Hematopoietic multipotent progenitor cell treated with erythropoietin and hydrocortisone succinate and interleukin-3 and kit ligand, for 4 days (in vitro differentiated cells): ENCODE measurements around the gene SCGB3A1.

ENCODE experiments used
- DNase-seq: peaks from one replicate; pipeline ENCODE4 v3.0.0-alpha.2; 2015

The SCGB3A1 gene

GRCh38 chr5:180603076-180603594 lies 11.8 kb upstream of the SCGB3A1 start:
- DNase-seq = no peak

GRCh38 chr5:180602481-180603075 lies 11.3 kb upstream of the SCGB3A1 start:
- no peak for DNase-seq

GRCh38 chr5:180601591-180602480 lies 10.5 kb upstream of the SCGB3A1 start:
- no peak for DNase-seq

- no peak for DNase-seq
These were observed 9.3 kb upstream of the SCGB3A1 start for GRCh38 chr5:180600554-180601041.

- DNase-seq = no peak
These were observed 8.8 kb upstream of the SCGB3A1 start for GRCh38 chr5:180599981-180600553.

- DNase-seq = no peak
These were observed 8.3 kb upstream of the SCGB3A1 start for GRCh38 chr5:180599590-180599914.

GRCh38 chr5:180598797-180599589 lies 7.7 kb upstream of the SCGB3A1 start:
- no peak for DNase-seq

- no peak for DNase-seq
These were observed 7.0 kb upstream of the SCGB3A1 start for GRCh38 chr5:180598316-180598701.

- no peak for DNase-seq
These were observed 5.5 kb upstream of the SCGB3A1 start for GRCh38 chr5:180596668-180597231.

GRCh38 chr5:180596115-180596667 lies 4.9 kb upstream of the SCGB3A1 start:
- DNase-seq = no peak

GRCh38 chr5:180595381-180596114 lies 4.2 kb upstream of the SCGB3A1 start:
- no peak for DNase-seq

GRCh38 chr5:180595046-180595379 lies 3.7 kb upstream of the SCGB3A1 start:
- DNase-seq = no peak

GRCh38 chr5:180594311-180595045 lies 3.2 kb upstream of the SCGB3A1 start:
- DNase-seq = no peak

GRCh38 chr5:180593446-180594206 lies 2.3 kb upstream of the SCGB3A1 start:
- no peak for DNase-seq

- no peak for DNase-seq
These were observed 877 bp upstream of the SCGB3A1 start for GRCh38 chr5:180592176-180592575.

- DNase-seq = no peak
These were observed 572 bp downstream of the SCGB3A1 start for GRCh38 chr5:180590543-180591310.

GRCh38 chr5:180589771-180590542 lies 1.3 kb downstream of the SCGB3A1 start:
- no peak for DNase-seq

GRCh38 chr5:180586870-180587269 lies 4.4 kb downstream of the SCGB3A1 start:
- DNase-seq = no peak

GRCh38 chr5:180586204-180586603 lies 5.1 kb downstream of the SCGB3A1 start:
- DNase-seq = no peak
